Lower leg skin (tissue), 3 donors: ENCODE results near the gene SLC16A1.

Experiments
- CTCF ChIP-seq, 3 donors: fragments of 450-650 bp; IDR thresholded peaks; one replicate each; pipeline ENCODE4 v1.5.1; 2016; ENCODE audit warnings: antibody characterized with exemption in 3 of 3, mild to moderate bottlenecking in 3 of 3, moderate library complexity in 2 of 3
- POLR2A ChIP-seq, 2 donors: fragments of 450-650 bp; IDR thresholded peaks; one replicate each; pipeline ENCODE4 v1.6.1; 2016 to 2017; ENCODE audit warnings: antibody characterized with exemption in 2 of 2, mild to moderate bottlenecking in 1 of 2, moderate library complexity in 1 of 2

- TF ChIP-seq CTCF (IDR thresholded peaks at IDR 0.05) (no peak), POLR2A (IDR thresholded peaks at IDR 0.05) (no peak)
Observed at GRCh38 chr1:112960384-112960783, 4.4 kb upstream of the SLC16A1 start.
